Muscle of arm (tissue), 14 donors: ENCODE results near the gene DHRS11. TPM values are rescaled to one million over a fixed set of nuclear protein-coding genes. Genes with fewer than 3 reads are reported as not detected.
A peak's percentile ranks its signal among the peaks of the same experiment; 100 is the strongest.

ENCODE experiments used
- DNase-seq: peaks from one replicate; pipeline ENCODE4 v3.0.0-alpha.2; 2013
- long read RNA-seq, 11 donors: transcript quantifications; one replicate each; lab custom pipeline, GENCODE V29; 2026
- polyA plus RNA-seq, 12 donors: library from polyadenylated mRNA; unstranded; fragments of 120-200 nt; gene quantifications; one replicate each; pipeline ENCODE4 v1.2.1, GENCODE V29; 2013; ENCODE audit not compliant: insufficient read length in 12 of 12

DHRS11 gene, protein sequence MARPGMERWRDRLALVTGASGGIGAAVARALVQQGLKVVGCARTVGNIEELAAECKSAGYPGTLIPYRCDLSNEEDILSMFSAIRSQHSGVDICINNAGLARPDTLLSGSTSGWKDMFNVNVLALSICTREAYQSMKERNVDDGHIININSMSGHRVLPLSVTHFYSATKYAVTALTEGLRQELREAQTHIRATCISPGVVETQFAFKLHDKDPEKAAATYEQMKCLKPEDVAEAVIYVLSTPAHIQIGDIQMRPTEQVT
- polyA plus RNA-seq: 10 to 100 TPM in 1 of 12 donors, 1 to 10 TPM in 10, not detected in 1; 4.9 to 30.6 (median 6.9) TPM
- long read RNA-seq, donor 1, full-length matches to known transcripts: 120 of 177 reads
- long read RNA-seq, donor 1, partial matches to known transcripts: 57 of 177 reads
- long read RNA-seq, donor 1, other reads (novel, unspliced or antisense): 0 of 177 reads
- long read RNA-seq, donor 2, full-length matches to known transcripts: 3 of 3 reads
- long read RNA-seq, donor 2, partial matches to known transcripts: 0 of 3 reads
- long read RNA-seq, donor 2, other reads (novel, unspliced or antisense): 0 of 3 reads
- long read RNA-seq, donor 3, full-length matches to known transcripts: 4 of 4 reads
- long read RNA-seq, donor 3, partial matches to known transcripts: 0 of 4 reads
- long read RNA-seq, donor 3, other reads (novel, unspliced or antisense): 0 of 4 reads
- long read RNA-seq, donor 4, full-length matches to known transcripts: 2 of 2 reads
- long read RNA-seq, donor 4, partial matches to known transcripts: 0 of 2 reads
- long read RNA-seq, donor 4, other reads (novel, unspliced or antisense): 0 of 2 reads
- long read RNA-seq, donor 5, full-length matches to known transcripts: 10 of 10 reads
- long read RNA-seq, donor 5, partial matches to known transcripts: 0 of 10 reads
- long read RNA-seq, donor 5, other reads (novel, unspliced or antisense): 0 of 10 reads
- long read RNA-seq, donor 6, full-length matches to known transcripts: 8 of 8 reads
- long read RNA-seq, donor 6, partial matches to known transcripts: 0 of 8 reads
- long read RNA-seq, donor 6, other reads (novel, unspliced or antisense): 0 of 8 reads
- long read RNA-seq, donor 7, full-length matches to known transcripts: 2 of 2 reads
- long read RNA-seq, donor 7, partial matches to known transcripts: 0 of 2 reads
- long read RNA-seq, donor 7, other reads (novel, unspliced or antisense): 0 of 2 reads
- long read RNA-seq, donor 8, full-length matches to known transcripts: 5 of 5 reads
- long read RNA-seq, donor 8, partial matches to known transcripts: 0 of 5 reads
- long read RNA-seq, donor 8, other reads (novel, unspliced or antisense): 0 of 5 reads
- long read RNA-seq, donor 9, full-length matches to known transcripts: 5 of 5 reads
- long read RNA-seq, donor 9, partial matches to known transcripts: 0 of 5 reads
- long read RNA-seq, donor 9, other reads (novel, unspliced or antisense): 0 of 5 reads
- long read RNA-seq, donor 10, full-length matches to known transcripts: 4 of 4 reads
- long read RNA-seq, donor 10, partial matches to known transcripts: 0 of 4 reads
- long read RNA-seq, donor 10, other reads (novel, unspliced or antisense): 0 of 4 reads
- long read RNA-seq, donor 11: 0 reads

DNA sequence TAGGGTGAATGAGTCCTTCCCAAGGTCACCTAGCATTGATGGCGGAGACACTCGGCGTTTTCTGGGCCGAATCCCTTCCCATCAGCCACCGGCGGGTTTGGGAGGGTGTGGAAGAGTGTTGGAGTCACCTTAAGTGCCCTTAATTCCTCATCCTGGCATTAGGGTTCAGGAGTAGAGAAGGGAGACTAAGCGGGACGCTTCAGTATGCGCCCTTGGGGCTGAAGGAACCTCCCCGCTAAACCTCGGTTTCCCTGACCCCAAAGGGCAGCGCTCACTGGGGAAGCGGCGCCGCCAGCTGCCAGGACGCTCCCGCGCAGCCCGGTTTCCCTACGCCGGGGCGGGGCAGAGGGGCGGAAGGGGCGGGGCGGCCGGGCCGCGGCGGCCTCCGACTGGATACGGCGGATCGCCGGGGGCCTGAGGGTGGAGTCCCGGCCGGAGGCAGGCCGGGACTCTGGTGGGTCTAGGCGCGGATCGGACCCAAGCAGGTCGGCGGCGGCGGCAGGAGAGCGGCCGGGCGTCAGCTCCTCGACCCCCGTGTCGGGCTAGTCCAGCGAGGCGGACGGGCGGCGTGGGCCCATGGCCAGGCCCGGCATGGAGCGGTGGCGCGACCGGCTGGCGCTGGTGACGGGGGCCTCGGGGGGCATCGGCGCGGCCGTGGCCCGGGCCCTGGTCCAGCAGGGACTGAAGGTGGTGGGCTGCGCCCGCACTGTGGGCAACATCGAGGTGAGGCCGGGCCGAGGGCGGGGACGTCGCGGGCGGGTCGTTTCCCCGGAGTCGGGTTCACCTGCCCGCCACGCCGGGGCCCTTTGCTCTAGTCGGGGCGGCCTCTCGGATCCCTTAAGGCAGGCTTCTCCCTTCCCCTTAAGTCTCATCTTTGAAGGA is at the start of gene DHRS11:
Gene DHRS11 (plus strand): TSS at position 446 of the 882 bp plus-strand sequence. CDS start 131 bp downstream, at position 577.
- peak; percentile 61 for DNase-seq

DNA sequence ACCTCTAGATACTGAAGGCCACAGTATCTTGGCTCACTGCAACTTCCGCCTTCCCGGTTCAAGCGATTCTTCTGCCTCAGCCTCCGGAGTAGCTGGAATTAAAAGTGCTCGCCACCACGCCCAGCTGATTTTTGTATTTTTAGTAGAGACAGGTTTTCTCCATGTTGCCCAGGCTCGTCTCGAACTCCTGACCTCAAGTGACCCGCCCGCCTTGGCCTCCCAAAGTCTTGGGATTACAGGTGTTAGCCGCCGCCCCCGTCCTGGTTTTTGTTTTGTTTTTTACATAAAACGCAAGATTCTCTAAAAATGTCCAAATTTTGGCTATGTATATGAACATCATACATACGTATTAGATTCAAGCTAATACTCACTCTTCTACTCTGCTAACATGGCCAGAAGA is 48.9 kb upstream of the DHRS11 start:
- DNase-seq: no peak

DNA sequence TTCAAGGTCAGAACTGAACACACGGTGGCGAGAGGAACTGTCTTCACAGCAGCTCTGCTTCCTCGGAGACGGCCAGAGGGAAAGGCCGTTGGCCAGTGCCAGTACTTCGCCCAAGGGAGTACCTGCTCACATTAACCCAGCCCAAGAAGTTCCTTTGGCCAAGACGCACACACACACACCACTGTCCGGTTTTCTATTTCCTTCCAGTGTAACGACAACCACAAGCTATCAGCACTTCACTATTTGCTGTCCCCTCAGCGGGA is 47.7 kb upstream of the DHRS11 start:
- DNase-seq: no peak

GRCh38 chr17:36544307-36545076 is 47.2 kb upstream of the DHRS11 start, which contains the start of gene GGNBP2:
Gene GGNBP2 (plus strand): TSS chr17:36544919. CDS start chr17:36545725, 806 bp downstream.
- peak; percentile 94 for DNase-seq

DNA sequence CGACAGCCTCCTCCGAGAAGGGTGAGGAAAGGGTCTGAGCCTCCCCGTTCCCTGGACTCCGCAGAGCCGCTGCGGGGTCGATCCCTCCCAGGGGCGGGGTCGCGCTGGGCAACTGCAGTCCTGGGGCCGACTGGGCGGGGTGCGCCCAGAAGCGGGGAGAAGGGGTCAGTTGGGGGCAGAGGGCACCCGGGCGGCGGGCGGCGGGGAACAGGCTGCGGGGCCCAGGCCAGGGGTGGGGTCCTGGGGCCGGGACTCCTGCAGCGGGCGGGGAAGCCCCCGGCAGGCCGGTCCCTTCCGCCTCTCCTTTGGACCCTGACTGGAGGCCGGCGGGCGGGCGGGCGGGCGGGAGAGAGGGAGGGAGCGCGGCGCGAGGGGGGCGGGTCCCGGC is 46.6 kb upstream of the DHRS11 start:
- peak; percentile 94 for DNase-seq

DNA sequence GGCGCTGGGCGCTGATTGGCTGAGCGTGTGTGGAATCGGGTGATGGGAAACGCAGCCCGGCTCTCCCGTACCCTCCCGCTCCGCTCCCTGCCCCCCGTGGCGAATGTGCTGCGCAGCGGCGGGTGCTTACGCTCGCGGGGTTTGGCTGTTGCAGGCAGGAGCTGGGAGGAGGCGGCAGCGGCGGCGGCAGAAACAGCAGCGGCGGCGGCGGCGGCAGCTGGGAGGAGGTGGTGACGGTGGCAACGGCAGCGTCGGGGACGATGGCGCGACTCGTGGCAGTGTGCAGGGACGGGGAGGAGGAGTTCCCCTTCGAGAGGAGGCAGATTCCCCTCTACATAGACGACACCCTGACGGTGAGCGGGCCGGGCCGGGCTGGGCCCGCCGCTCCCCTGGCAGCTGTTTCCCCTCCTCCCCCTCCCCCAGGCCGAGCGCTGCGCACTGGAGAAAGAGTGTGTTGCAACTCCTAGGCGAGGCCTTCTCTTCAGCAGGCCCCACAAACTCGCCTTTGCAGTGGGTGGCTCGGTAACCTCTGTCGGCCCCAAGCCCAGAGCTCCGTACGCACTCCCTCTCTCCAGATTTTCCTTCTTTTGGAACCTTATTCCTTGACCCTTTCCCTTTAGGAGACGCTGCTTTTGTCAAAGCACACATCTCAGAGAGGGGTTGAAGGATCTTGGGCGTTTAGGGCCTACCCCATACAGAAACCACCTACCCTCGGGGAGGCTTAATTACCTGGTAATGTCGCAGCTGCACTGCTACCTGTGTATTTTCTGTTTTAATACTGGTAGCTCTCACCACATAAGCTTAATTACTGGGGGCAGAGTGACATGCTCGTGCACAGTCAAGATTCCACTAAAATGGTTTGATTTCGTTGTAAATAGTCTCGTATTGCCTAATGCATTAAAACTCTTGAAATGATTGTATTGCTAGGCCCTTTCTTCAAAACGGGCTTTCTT is 45.9 kb upstream of the DHRS11 start:
- peak; percentile 68 for DNase-seq

DNA sequence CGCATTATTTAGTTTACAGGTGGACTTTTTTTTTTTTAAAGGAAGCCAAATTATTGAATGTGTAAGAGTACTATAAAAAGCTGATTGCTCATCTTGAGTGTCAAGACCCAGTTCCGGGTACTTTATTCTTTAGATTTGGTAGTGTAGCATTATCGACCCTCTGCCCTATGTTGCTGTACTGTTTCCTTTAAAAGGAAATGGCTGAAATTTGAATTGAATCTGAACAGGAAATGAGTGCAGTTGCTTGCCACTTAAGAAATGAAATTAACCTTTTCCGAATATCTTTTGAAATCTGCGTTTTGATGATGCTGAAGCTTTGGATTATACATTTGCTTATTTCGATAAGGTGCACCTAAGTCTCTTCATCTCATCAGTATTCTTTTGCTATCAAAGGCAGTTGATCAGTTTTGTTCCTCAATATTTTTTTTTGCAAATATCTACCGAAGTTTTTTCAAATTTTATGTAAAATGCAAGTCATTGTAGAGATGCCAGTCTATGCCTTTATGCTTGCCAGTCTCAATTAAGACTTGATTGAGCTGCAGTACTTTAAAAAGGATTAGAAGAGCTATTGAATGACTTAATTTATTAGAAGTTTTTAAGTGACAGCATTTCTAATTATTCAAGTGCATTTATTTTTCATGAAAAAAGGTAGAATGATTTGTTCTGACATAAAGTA is 45.1 kb upstream of the DHRS11 start:
- no peak for DNase-seq

GRCh38 chr17:36547776-36548175 is 43.9 kb upstream of the DHRS11 start:
- DNase-seq: no peak

GRCh38 chr17:36550491-36551417 is 40.9 kb upstream of the DHRS11 start:
- DNase-seq: no peak

DNA sequence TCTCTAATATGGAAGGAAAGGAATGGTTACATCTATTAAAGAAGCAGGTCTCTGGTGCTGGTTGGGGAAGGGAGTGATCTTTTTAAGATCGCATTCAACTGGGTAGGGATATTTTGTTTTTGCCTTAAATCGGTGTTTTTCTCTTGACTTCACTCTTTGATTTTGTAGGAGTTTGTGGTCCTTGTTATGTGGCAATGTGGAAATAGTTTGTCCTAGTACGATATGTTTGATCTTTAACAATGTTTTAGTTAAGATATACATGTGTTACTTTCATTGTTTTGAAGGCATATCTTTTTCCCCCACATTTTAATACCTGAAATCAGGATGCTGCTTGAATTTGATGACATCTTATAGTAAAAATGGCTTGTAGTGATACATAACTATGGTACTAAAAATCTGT is 38.2 kb upstream of the DHRS11 start:
- DNase-seq: no peak

- DNase-seq: no peak
Observed at GRCh38 chr17:36566081-36566480, 25.6 kb upstream of the DHRS11 start.

DNA sequence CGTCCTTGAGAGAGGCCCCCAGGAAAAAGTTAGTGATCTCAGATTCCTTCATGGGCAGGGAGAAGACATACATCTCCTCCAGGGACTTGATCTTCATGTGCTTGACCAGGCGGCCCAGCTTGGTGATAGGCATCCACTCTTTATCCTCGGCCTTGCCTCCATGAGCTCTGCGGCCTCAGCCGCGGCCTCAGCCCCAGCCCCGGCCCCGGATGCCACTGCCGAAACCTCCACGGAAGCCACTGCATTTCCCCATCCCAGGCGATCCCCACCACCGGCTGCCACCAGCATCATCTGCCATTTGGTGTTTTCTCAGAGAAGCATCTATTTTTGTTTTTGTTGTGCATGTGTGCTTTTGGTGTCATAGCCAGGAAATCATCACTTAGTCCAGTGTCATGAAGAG is 16.7 kb upstream of the DHRS11 start:
- no peak for DNase-seq

DNA sequence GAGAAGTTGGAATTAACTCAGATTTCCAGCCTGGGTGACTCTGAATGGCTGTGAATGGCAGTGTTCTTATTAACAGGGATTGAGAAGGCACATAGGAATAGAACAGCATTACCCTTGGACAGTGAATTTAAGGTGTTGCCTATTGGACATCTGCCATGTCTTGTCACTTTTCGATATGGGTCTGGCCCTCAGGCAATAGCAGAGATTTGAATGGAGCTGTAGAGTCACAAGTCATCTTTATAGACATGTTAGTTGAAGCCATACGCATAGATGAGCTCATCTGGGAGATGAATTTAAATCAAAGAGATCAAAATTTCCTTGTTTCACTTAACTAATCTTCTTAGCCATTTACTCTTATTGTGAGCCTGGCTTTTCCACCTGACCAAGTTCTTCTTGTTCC is 14.9 kb upstream of the DHRS11 start:
- no peak for DNase-seq

- DNase-seq: no peak
Observed at GRCh38 chr17:36578671-36579070, 13.0 kb upstream of the DHRS11 start.

- no peak for DNase-seq
Observed at GRCh38 chr17:36583787-36584186, 7.9 kb upstream of the DHRS11 start.

DNA sequence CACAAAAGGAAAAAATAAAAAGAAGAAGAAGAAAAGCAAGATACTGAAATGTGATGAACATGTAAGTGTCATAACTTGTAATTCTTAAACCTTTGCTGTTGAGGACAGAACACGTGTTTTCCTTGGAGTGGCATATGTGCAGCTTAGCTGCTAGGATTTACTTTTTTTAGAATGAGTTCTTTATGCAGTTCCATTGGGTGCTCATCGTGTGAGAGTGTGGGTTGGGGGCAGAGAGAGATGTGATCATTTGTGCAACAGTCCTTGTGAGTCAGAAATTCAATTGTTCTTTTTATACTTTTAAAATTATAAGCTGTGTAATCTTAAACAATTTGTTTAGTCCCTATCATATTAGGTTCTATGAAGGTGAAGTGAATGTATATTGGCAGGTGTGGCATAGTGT is 5.5 kb upstream of the DHRS11 start:
- no peak for DNase-seq

GRCh38 chr17:36590082-36590481 is 1.6 kb upstream of the DHRS11 start:
- no peak for DNase-seq
